HG03342 (cell line): ENCODE data around the gene KRTAP3-2.

Source experiments
- ATAC-seq: cut with Tn5 transposase; IDR thresholded peaks from one replicate; pipeline ENCODE4 v1.9.1; 2021; ENCODE audit warnings: mild to moderate bottlenecking, moderate library complexity; ENCODE audit not compliant: unreplicated experiment

The KRTAP3-2 gene

DNA sequence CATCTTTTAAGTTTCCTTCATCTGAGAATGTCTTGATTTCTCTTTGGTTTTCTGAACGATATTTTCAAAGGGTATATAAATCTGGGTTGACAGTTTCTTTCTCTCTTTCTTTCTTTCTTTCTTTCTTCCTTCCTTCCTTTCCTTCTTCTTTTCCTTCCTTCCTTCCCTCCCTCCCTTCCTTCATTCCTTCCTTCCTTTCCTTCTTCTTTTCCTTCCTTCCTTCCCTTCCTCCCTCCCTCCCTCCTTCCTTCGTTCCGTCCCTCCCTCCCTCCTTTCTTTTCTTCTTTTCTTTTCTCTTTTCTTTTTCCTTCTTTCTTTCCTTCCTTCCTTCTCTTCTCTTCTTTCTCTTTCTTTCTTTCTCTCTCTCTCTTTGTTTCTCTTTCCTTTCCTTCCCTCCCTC, 25.3 kb downstream of the KRTAP3-2 start:
- no peak for ATAC-seq

DNA sequence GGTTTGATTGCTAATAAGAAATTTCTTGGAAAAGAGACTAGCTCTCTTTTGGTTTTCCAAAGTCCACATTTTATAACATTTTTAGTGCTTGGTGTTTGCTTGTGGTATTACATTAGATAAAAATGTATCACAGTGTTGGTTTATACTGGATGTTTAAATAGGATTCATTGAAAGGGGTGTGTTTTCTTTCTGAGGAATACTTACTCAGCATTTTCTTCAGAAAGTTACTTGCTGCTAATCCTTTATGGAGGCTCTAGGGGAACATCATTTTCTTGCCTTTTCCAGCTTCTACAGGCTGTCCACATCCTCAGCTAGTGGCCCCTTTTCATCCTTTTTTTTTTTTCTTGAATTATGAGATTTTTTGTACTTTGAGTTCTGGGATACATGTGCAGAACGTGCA, 32.1 kb downstream of the KRTAP3-2 start:
- ATAC-seq: no peak

DNA sequence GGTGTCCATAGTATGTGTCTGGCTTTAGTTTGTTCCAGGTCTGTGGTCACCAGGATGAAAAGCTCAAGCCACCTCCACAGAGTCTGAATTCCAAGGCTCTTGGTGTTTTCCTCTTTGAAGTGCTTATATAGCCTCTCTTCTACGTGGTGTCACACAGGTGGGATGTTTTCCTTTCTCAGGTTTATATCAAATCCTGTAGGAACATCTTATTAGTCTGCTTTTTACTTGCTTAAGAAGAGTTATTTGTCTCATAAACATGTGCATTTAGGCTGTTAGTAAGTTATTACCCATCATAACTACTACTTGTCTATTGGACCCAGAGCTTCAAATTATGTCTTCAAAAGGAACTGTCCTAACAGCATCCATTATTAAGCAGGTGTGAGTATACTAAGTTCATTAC, 32.9 kb downstream of the KRTAP3-2 start, which contains the start of gene KRT39:
Gene KRT39 (minus strand): TSS at position 101 of the 400 bp plus-strand sequence. CDS start 92 bp downstream, at position 9.
- ATAC-seq: no peak

DNA sequence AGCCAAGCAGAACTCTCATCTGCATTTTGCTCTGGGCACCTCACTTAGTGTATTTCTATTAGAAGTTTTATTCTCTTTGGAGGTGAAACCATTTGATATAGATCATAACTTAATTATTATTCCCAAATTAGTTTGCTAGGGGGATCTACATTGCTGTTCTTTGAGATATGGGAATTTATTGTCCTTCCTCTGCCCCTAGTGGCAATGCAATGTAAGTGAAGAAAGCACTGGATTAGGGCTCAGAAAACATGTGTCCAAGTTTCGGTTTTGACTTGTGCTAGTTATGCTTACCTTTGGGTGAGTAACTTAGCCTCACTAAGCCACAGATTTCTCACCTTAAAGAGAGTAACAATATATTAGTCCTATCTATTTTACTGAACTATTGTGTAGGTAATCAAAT, 35.9 kb downstream of the KRTAP3-2 start:
- no peak for ATAC-seq

DNA sequence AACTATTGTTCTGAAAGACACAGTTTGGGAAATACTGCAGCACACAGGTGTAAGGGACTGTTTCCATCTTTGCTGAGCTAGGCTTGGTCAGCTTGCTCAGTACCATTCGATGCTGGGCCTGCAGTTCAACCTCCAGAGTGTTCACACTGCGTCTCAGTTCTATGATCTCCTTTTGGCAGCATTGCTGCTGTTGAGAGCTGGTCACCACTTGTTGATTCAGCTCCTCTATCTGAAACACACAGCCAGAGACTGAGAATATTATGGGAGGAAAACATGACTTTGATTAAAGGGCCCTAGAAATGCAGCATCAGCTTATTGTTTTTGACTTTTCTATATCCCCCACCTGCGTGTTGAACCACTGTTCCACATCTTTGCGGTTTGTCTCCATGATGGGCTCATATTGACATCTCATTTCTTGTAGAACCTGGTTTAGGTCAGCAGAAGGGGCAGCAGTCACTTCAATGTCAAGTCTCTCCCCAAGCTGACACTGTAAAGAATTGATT, 37.6 kb downstream of the KRTAP3-2 start:
- ATAC-seq: no peak

DNA sequence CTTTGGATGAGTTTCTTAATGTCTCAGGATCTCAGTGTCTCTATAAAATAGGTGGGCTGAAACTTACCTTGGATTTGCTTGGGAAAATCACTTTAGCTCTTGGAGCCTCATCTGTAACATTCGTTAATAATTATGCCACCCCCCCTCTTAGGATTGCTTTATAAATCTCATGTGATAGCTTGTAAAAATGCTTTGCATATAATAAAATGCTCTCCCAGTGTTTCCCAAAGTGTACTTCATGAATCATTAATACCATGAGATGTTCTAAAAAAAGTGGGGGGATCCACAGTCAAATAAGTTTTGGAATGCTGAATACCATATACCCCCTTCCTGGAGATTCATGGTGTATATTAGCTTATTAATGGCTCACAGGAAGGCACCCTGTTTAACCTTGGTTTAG, 38.1 kb downstream of the KRTAP3-2 start:
- no peak for ATAC-seq

DNA sequence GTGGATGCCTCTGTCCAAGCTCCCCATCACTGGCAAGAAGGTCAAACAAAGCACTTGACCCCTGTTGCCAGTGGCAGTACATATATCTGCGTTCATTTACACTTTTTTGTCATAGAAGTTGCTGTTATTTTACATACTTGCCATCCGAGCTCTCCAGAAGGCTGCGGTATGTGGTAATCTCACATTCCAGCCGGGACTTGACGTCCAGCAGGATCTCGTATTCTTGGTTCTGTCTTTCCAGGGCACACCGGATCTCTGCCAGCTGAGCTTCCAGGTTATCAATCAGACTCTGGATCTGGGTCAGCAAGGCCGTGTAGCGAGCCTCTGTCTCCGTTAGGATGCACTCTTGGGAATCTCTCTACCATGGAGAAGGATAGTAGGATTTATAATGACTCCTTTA, 39.6 kb downstream of the KRTAP3-2 start:
- ATAC-seq: no peak

DNA sequence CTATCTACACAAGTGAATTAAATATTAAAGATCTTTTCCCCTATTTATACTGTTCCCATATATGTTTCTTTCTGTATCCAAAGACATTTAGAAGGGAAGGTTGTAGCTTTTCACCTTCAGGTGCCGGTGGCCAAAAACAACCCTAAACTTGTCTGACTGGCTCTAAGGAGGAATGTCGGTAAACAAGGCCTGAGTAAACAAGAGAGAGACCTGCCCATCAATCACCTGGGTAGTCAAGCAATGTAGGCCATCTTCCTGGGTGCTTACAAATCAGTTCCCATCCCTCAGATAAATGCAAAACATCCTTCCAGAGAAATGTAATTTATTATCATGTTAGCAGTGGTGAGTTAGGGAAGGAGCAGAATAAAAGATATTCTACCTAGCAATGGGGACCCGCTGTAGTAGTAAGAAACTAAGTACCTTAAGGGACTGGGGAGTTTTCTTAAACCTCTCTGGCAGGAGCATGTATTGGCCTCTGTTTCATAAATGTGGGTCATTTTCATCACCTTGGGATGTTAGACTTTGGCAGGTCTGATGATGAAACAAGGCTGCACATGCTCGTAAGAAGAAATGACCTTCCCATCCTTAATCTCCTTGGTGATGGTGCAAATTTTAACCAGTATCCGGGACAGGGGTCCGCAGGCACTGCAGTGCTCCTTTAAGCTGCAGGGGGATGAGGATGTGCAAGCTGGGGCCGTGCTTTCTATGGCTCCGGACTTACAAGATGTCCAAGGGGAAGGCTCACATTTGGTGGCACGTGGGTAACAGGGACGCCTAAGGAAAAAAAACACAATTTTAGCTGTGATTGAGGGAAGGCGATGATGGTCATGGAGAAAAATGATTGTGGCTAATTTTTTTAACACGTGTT, 41.4 kb downstream of the KRTAP3-2 start:
- ATAC-seq: no peak

DNA sequence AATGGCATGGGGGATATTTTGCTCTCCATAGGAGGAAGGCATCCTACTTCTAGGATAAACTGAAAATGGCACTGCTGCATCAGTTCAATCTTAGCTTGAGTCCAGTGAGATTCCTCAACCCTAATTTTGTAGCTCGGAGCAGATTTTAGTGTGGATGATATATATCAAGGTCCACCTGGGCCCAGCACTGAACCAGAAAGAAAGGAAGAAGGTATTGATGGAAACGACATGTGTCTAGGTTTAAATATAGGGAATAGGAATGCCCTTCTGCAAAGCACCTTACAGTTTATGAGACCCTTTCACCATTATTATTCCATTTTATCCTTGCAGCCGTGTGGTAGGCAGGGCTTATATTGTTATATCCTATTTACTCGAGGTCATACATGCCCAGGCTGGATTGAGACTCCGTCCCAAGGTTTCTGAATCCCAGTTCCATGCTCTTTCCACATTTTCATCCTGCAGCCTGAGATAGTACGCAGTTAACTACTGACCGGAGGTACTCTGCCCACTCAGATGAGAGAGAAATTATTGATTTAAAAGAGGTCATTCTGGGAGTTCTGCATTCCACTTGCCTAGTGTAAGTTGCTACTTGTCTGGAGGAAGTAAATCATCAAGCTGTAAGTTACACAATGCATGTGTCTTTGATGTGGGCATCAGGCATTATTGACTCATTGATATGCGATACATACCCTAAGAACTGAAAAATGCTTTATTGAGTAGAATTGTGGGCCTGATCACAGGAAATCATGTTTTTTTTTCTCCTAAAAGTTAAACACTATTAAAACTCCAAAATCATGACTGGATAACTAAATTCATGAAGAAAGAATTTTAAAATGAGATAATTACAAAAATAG, 43.1 kb downstream of the KRTAP3-2 start:
- ATAC-seq: no peak

DNA sequence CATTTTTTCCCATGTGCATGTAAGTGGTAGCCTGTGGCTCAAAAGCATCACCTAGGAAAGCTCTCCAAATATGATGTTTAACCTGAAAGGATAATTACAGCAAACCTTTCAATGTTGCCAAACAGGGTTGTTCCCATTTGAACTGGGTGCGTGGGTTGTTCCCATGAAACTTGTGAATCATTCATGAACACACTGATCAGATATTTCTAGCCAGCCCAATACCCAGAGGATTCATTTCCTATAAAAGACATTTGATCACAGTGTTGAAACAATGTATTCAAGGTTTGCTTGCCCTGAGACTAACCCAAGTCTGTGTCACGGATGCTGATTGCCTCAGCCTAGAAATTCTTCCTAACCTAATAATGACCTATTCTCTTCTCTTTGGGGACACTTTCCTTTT, 45.8 kb downstream of the KRTAP3-2 start:
- ATAC-seq: no peak

DNA sequence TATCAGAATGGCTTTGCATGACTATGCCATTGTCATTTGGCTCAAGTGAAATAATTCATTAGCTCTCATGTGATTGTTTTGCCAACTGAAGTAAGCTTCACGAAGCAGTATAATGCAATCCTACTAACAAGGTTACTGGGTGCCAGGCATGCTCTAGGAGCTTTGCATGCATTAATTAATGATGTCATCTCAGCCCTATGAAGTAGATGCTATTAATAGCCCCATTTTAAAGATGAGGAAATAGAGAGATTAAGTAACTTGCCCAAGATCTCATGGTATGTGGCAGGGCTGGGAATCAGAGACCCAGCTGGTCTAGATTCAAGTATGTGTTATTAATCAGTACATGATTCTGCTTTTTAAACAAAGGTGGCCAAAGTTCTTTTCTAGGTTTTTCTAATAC, 47.0 kb downstream of the KRTAP3-2 start:
- ATAC-seq: no peak

DNA sequence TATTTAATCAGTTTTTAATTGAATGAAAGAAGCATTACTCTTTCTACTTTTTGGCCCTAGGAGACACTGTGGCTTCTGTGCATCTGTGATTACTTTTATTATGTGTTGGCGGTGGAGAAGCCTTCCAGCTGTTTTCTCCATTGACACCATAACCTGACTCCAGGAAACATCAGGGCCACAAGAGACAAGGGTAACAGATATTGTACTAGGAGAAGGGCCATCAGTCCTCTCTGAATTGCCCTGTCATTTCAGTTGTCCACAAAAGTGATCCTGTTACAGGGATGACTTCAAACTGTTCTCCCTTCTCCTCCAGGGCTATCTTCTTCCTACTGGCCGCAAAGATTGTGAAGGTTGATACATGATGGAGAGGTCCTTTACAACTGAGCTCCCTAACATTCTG, 47.6 kb downstream of the KRTAP3-2 start:
- no peak for ATAC-seq

DNA sequence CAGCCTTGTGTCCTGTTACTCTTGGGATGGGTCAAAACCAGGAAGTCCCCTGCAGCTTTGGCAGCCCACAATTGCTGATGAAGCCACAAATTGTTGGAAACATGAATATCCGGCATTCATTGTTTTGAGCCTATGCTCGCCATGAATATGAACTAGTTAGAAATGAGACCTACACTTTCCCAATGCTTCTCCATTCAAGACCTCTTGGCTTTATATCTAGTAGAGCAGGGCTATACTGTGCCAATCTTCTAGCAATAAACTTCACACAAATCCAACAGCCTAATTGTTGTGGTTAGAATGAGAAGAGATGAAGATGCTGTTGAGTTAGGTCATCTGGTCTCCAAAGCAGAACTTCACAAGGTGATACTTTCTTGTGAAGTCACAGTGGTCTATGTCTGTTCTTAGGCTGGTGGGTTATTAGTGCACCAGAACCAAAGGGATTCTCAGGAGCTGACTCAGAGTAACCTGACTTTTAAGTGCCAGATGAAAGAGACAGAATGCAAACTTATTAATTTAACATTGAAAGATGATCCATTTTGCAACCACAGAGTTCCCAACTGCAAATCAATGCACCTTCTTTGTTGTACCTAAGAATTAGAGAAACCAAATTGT, 48.6 kb downstream of the KRTAP3-2 start:
- no peak for ATAC-seq

DNA sequence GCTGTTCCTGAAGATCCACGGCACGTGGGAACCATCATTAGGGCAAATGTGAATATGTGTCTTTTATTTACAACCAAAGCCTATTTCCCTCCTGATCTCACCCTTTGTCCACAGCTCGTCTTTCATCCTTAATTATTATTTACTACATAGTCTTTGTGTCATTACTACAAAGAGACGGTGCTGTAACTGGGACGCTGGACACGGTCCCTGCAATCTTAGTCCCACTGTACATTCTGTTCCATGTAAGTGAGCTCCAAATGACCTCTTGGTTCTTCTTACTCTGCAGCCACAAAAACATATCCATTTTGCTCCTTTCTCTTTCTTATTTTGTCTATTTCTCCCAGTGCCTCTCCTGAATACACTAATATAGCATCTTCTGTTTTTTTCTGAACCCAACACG, 49.5 kb downstream of the KRTAP3-2 start:
- no peak for ATAC-seq

DNA sequence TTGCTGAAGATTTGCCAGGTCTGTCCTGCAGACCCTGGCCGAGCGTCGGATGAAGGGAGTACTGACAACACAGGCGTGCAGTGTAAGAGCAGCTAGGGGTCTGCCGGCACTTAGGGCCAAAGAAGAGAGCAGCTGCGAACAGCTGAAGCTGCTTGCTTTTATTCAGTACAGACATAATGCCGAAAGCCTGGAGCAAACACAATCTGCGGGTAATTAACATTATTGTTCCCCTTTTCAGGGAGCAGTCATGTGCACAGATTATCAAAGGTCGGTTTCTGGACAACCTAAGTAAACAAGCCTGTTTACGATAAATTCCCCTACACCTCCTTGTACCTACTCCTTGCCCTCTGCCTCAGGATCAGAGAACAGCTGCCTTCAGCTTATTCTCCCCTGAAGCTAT, 50.3 kb downstream of the KRTAP3-2 start:
- no peak for ATAC-seq
